Hepatocyte (in vitro differentiated cells): ENCODE data around the gene NANP. TPM values are rescaled to one million over a fixed set of nuclear protein-coding genes. Genes with fewer than 3 reads are reported as not detected.

Experiments used
- DNase-seq: peaks from one replicate; pipeline ENCODE4 v3.0.0-alpha.2; 2016; ENCODE audit warnings: low spot score
- H2AFZ ChIP-seq: fragments of 200-600 bp; sonication (generic); 2 replicates; pipeline ENCODE4 v1.6.0; 2016; ENCODE audit warnings: antibody characterized with exemption, mild to moderate bottlenecking
- H3K27ac ChIP-seq: fragments of 200-600 bp; sonication (generic); 2 replicates; pipeline ENCODE4 v1.5.1; 2016; ENCODE audit warnings: mild to moderate bottlenecking
- H3K27me3 ChIP-seq: fragments of 200-600 bp; sonication (generic); 2 replicates; pipeline ENCODE4 v1.6.1; 2016
- H3K36me3 ChIP-seq: fragments of 200-600 bp; sonication (generic); replicated peaks from 2 replicates; pipeline ENCODE4 v1.5.1; 2016; ENCODE audit warnings: low read depth; ENCODE audit not compliant: insufficient read depth
- H3K4me1 ChIP-seq: fragments of 200-600 bp; sonication (generic); 2 replicates; pipeline ENCODE4 v1.5.1; 2016; ENCODE audit warnings: mild to moderate bottlenecking, moderate library complexity; ENCODE audit not compliant: insufficient read depth
- H3K4me2 ChIP-seq: fragments of 200-600 bp; sonication (generic); 2 replicates; pipeline ENCODE4 v1.6.0; 2016
- H3K4me3 ChIP-seq: fragments of 200-600 bp; sonication (generic); 2 replicates; pipeline ENCODE4 v1.5.1; 2016; ENCODE audit warnings: mild to moderate bottlenecking
- H3K79me2 ChIP-seq: fragments of 200-600 bp; sonication (generic); 2 replicates; pipeline ENCODE4 v1.6.0; 2017; ENCODE audit warnings: mild to moderate bottlenecking
- H3K9me2 ChIP-seq: fragments of 200-600 bp; sonication (generic); replicated peaks from 2 replicates; pipeline ENCODE4 v1.6.0; 2017; ENCODE audit warnings: mild to moderate bottlenecking; ENCODE audit not compliant: insufficient read depth
- H3K9me3 ChIP-seq: fragments of 200-600 bp; sonication (generic); 2 replicates; pipeline ENCODE4 v1.5.1; 2016; ENCODE audit warnings: low read depth, mild to moderate bottlenecking
- H4K20me1 ChIP-seq: fragments of 200-600 bp; sonication (generic); 2 replicates; pipeline ENCODE4 v1.6.0; 2016; ENCODE audit warnings: mild to moderate bottlenecking; ENCODE audit not compliant: insufficient read depth, poor library complexity, severe bottlenecking
- EZH2 ChIP-seq: fragments of 200-600 bp; sonication (generic); IDR thresholded peaks from 2 replicates; pipeline ENCODE4 v1.6.1; 2016; ENCODE audit warnings: antibody characterized with exemption, mild to moderate bottlenecking, borderline replicate concordance
- EZH2phosphoT487 ChIP-seq: fragments of 200-600 bp; sonication (generic); IDR thresholded peaks from one replicate; pipeline ENCODE4 v1.6.1; 2018; ENCODE audit warnings: antibody characterized with exemption, mild to moderate bottlenecking, low read depth, moderate library complexity; ENCODE audit not compliant: unreplicated experiment, severe bottlenecking
- WGBS: methylation state at CpG from one replicate; pipeline ENCODE4 v1.1.6; 2016; ENCODE audit warnings: low lambda C conversion rate; ENCODE audit errors: missing lambda C conversion rate; 5-methylcytosine and 5-hydroxymethylcytosine counted together
- polyA plus RNA-seq: library from polyadenylated mRNA; unstranded; fragments of >200 nt; fragmentation: Nextera tagmentation; extraction: Ambion mirVana; gene quantifications from 2 replicates; pipeline ENCODE4 v1.2.1, GENCODE V29; 2016
- total RNA-seq: library from RNA; depleted of rRNA; stranded (reverse); fragments of >200 nt; gene quantifications from 2 replicates; pipeline ENCODE4 v1.2.3, GENCODE V29; 2014
- TF ChIP-seq, protein P1 (sequence below): fragments of 200-600 bp; sonication (generic); IDR thresholded peaks from 2 replicates; pipeline ENCODE4 v1.5.1; 2016; ENCODE audit warnings: antibody characterized with exemption, mild to moderate bottlenecking; ENCODE audit not compliant: poor library complexity

NANP gene
- total and polyA plus RNA-seq, 2 experiments from 2014 or later, result 3.7 to 7.1 TPM

DNA sequence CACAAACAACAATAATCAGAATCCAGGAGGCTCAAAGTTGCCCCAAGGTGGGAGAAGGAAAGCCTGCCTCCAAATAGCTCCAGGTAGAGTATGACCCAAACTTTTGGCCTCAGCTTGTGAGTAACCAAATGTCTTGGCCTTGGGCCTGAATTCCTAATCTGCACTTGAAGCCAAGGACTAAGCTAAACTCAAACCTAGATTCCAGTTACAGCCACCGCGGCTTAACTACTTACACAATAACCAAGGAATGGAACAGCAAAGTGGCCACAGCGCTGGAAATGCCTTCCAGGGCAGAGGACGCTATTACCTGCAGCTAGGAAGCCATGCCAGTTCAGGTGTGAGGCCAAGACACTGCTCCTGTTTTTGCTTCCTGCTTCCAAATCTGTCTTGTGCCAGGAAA lies 43.1 kb downstream of the NANP start:
- H3K27ac ChIP-seq, result no peak overlapping the region
- H3K9me2 ChIP-seq, result no peaks in the 10 kb centered on the region
- H3K9me3 ChIP-seq, result no peaks in the 10 kb centered on the region
- no peak overlapping the region for H3K4me2 ChIP-seq
- H3K27me3 ChIP-seq, result no peaks in the 10 kb centered on the region
- H2AFZ ChIP-seq, result no peak overlapping the region
- peaks cover 38% of the 10 kb centered on the region for H3K4me1 ChIP-seq
- DNase-seq, result no peak
- TF ChIP-seq, protein P1, sequence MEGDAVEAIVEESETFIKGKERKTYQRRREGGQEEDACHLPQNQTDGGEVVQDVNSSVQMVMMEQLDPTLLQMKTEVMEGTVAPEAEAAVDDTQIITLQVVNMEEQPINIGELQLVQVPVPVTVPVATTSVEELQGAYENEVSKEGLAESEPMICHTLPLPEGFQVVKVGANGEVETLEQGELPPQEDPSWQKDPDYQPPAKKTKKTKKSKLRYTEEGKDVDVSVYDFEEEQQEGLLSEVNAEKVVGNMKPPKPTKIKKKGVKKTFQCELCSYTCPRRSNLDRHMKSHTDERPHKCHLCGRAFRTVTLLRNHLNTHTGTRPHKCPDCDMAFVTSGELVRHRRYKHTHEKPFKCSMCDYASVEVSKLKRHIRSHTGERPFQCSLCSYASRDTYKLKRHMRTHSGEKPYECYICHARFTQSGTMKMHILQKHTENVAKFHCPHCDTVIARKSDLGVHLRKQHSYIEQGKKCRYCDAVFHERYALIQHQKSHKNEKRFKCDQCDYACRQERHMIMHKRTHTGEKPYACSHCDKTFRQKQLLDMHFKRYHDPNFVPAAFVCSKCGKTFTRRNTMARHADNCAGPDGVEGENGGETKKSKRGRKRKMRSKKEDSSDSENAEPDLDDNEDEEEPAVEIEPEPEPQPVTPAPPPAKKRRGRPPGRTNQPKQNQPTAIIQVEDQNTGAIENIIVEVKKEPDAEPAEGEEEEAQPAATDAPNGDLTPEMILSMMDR, result no peak
- no peak for TF ChIP-seq EZH2phosphoT487
- TF ChIP-seq EZH2, result no peak
- no peak overlapping the region for H3K4me3 ChIP-seq
- H3K36me3 ChIP-seq, result no peaks in the 10 kb centered on the region
- 77% methylated on average over 4 of the region's 4 CpGs for WGBS
- H3K79me2 ChIP-seq, result peaks cover 92% of the 10 kb centered on the region
- peaks cover 63% of the 10 kb centered on the region for H4K20me1 ChIP-seq

DNA sequence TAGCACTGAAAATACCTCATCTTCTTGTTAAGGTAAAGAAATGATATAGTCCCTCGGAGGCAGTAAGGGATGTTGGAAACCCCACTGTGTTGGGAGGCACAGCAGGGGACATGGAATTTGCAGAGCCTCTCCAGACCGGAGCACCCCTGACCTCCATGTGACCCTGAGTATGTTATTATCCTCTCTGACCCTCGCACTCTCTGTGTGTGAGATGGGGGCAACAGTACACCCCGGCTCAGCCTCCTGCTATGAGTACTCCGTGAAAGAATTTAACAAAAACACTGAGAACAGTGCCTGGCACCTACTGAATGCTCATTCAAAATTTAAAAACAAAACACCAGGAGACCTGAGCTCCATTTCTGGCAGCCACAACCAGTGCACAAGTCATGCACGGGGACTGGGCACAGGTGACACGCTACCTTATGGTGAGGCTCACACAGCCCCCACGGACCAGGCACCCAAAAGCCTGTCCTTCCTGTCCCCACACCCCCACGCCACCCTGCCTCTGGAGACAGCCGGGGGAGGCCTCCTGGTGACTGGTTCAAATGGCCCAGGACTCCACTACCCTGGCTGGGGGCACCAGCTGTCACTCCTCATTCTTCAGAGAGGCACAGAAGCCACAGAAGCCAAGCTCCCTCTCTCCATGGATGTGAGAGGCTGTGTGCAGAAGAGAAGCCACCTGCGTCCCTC lies 44.6 kb downstream of the NANP start:
- peaks cover 67% of the 10 kb centered on the region for H4K20me1 ChIP-seq
- peak overlapping the region; percentile 28 for H3K4me2 ChIP-seq
- TF ChIP-seq EZH2 (no peak), EZH2phosphoT487 (no peak)
- TF ChIP-seq, protein P1, result no peak
- no peaks in the 10 kb centered on the region for H3K9me2 ChIP-seq
- peaks cover 100% of the 10 kb centered on the region for H3K79me2 ChIP-seq
- no peaks in the 10 kb centered on the region for H3K36me3 ChIP-seq
- H2AFZ ChIP-seq, result no peak overlapping the region
- no peaks in the 10 kb centered on the region for H3K27me3 ChIP-seq
- H3K4me1 ChIP-seq, result peaks cover 36% of the 10 kb centered on the region
- H3K27ac ChIP-seq, result peak overlapping the region; percentile 1
- no peaks in the 10 kb centered on the region for H3K9me3 ChIP-seq
- 53% methylated on average over 11 of the region's 11 CpGs for WGBS
- no peak overlapping the region for H3K4me3 ChIP-seq
- DNase-seq, result no peak

DNA sequence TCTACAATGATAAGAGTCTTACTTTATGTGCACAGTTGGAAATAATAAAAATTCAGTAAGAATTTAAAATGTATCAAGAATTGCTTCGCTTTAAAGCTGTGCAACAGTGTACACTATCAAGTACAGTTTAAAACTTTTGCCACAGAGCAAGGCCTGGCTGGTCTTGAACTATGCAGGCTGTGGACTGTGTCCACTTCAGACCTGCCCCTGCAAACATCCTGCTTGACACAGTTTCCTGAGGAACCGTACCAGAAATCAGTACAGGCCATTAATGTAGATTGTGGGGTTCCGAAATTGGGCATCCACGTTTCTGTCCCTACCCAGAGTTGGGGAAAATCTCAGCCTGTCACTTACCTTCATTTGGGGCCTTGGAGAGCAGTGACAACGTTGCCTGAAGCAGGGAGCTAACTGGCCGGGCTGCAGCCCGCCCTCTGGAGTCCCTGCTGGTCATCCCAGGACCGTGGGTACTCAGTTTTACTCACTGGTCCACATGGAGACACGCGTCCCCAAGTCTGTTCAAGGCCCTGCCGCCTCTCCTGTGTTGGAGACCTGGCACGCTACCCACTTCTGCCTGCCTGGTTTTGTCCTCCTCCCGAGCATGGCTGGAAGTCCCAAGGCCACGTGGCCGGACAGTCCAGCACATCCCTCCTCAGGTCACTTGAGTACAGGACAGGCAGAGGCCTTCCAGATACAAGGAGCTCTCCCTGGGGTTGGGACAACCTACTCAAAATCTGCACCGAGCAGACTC lies 46.9 kb downstream of the NANP start:
- Histone ChIP-seq H2AFZ (no peak overlapping the region), H3K27me3 (no peaks in the 10 kb centered on the region), H4K20me1 (peaks cover 65% of the 10 kb centered on the region), H3K9me2 (no peaks in the 10 kb centered on the region), H3K79me2 (peaks cover 99% of the 10 kb centered on the region), H3K9me3 (no peaks in the 10 kb centered on the region), H3K36me3 (no peaks in the 10 kb centered on the region), H3K4me2 (no peak overlapping the region), H3K4me3 (no peak overlapping the region), H3K27ac (no peak overlapping the region), H3K4me1 (peaks cover 19% of the 10 kb centered on the region)
- no peak for TF ChIP-seq EZH2
- WGBS, result 91% methylated on average over 16 of the region's 16 CpGs
- no peak for DNase-seq

DNA sequence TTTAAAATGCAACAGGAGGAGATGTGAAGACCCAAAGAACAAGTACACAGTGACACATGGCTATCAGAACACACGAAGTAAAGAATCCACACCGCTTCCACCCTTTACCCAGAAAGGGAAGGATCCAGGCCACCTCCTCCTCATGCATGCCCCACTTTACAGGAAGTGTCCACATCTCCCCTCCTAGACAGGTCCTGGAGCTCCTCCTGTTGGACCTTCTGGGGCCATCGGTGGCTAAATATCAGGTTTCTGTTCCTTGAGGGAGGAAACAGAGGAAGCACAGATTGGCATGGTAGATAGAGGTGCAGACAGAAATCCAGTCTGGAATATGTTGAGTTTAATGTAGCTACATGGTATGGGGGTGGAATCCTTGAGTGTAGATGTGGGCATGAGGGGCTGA lies 49.4 kb downstream of the NANP start:
- Histone ChIP-seq H3K27ac (peak overlapping the region; percentile 6), H3K4me1 (peaks cover 25% of the 10 kb centered on the region), H3K79me2 (peaks cover 99% of the 10 kb centered on the region), H3K4me3 (no peak overlapping the region), H3K27me3 (no peaks in the 10 kb centered on the region), H3K4me2 (no peak overlapping the region), H2AFZ (no peak overlapping the region), H3K36me3 (no peaks in the 10 kb centered on the region), H3K9me2 (no peaks in the 10 kb centered on the region), H3K9me3 (no peaks in the 10 kb centered on the region), H4K20me1 (peaks cover 48% of the 10 kb centered on the region)
- WGBS, result 72% methylated on average over 3 of the region's 3 CpGs
- TF ChIP-seq, protein P1, result peak; percentile 28
- no peak for TF ChIP-seq EZH2phosphoT487
- no peak for TF ChIP-seq EZH2
- DNase-seq, result no peak
